GM19372 (cell line): ENCODE data around the gene C9orf85.
"Not testable (repeated sequence)": the region's sequence is repeated elsewhere in the genome, so short reads cannot be mapped to it uniquely, and the experiment has no call there.

Source experiments
- ATAC-seq: cut with Tn5 transposase; IDR thresholded peaks from one replicate; pipeline ENCODE4 v1.9.1; 2021; ENCODE audit warnings: mild to moderate bottlenecking, low read depth, moderate library complexity; ENCODE audit not compliant: unreplicated experiment

Gene C9orf85

DNA sequence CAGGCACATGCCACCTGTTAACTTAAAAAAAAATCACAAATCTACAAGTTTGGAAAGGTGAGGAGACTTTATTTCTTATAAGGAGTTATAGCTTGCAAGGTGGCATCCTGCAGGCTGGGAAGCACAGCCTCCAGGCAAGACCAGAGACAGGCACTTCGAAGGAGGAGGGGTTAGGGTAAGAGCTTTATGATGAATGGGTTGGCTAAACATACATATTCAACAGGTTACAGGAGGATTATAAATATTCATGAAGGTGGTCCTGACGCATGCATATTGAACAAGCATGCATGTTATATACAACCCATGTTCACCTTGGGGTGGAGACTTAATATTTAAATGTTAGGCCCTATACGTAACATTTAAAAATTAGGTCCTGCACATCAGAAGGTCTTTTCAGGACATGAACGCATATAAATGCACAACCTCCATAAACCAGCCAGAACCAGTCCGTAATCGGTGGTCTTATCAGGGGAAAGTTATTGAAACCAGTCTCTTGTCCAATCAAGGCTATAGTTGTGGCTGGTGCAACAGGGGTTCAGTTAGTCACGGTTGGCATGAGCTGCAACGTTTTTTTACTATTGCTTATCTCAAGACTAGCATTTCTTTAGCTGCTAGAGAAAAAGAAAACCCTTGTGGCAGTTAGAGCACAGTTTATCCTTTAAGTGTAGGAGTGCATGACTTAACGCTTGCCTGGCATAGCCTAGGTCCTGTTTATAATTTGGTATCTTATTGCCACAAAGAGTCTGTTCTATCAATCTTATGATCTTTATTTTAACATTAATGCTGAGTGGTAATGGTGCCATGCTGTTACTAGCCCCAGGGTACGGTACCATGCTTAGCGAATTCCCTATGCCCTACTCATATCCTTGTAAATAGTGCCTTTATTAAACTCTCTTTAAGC lies 76.3 kb downstream of the C9orf85 start:
- no peak for ATAC-seq

DNA sequence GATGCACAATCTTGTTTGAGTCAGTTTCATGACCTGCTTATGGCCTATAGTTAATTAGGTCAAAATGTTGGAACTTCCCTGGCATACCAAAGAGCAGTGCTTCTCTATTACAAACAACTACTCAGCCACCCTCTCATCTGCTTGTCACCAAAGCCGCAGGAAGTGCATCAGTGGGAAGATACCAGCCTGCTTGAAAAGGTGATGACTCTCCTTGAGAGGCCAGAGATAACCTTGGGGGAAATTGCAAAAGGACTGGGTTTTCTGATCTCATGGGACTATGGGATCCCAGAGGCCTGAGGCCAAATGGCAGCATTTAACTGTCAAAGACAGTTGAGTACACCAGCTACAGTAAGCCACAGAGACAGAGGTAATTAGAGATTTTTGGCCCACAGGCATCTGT lies 79.0 kb downstream of the C9orf85 start:
- ATAC-seq, result no peak

DNA sequence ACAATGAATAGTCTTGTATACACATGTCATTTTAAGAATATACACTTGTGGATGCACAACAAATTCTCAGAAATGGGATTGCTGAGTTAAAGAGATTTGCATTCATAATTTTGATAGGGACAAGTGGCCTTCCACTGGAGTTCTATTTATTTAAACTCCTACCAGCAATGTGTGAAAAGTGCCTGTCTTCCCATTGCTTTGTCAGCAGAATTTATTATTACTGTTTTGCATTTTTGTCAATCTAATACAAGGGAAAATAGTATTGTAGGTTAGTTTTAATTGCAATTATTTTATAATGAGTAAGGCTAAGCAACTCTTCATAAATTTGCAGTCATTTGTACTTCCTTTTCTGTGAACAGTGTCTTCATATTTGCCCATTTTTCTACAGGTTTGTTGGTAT lies 94.0 kb downstream of the C9orf85 start:
- ATAC-seq, result no peak

DNA sequence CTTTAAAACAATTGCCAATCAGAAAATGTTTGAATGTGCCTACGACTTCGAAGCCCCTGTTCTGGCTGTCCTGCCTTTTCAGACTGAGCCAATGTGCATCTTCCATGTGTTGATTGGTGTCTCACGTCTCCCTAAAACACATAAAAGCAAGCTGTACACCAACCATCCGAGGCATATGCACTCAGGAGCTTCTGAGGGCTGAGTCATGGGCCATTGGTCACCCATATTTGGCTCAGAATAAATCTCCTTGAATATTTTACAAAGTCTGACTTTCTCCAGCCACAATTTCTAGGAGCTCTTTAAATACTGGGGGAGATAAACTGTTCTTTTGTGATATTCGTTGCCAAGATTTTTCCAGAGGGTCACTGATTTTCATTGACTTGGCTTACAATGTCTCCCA lies 95.1 kb downstream of the C9orf85 start:
- no peak for ATAC-seq

DNA sequence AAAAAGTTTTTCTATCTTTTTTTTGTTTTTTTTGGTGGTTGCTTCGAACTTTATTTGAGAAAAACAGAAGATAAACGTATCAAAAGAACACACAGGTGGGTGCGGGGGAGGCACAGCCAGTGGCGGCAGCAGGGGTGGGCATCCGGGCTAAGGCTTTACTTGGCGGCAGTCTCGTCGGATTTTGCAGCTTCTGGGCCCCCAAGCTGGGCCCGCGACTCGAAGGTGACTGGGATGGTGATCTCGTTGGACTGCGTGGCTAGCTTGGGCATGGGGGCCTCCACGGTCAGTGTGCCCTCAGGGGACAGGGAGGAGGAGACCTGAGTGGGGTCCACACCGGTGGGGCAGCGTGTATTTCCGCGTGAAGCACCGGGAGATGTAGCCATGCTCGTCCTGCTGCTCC lies 96.3 kb downstream of the C9orf85 start:
- ATAC-seq, result not testable (repeated sequence)

DNA sequence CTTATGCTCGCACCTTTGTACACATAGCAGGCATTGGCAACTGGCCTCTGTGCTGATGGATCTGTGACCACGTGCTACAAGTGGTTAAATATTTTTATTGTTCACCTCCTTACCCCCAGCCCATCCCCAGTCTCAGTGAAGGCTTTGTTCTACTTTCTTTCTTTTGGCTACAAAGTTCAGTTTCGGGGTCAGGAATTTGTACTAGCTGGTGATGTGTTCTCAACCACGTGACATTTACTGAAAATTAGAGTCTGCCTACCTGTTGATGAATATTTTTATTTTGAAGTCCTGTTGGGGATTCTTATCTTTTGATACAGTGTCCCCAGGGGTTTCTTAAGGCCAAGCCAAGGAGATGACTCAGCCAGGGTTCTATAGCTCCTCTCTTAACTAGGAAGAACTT lies 101.2 kb downstream of the C9orf85 start:
- ATAC-seq, result no peak

DNA sequence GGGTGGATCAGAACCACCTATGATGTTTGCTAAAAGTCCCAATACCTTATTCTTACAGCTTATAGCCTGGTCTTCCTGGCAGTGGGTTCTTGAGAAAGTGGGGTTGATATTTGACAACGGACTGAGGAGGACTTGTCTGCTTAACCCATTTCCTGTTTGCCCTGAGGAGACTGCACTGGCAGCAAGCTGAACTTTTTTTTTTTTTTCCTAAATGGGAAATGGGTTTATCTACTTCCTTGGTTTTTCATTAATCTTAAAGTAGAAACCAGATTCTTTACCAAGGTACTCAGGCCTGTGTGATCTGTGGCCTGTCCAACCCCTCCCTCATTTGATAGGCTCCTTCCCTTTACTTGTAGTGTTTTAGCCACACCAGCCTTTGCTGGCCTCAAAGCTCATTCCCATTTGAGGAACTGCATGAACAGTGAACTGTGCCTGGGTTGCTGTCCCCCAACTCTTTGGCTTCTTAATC lies 101.9 kb downstream of the C9orf85 start:
- ATAC-seq, result no peak

DNA sequence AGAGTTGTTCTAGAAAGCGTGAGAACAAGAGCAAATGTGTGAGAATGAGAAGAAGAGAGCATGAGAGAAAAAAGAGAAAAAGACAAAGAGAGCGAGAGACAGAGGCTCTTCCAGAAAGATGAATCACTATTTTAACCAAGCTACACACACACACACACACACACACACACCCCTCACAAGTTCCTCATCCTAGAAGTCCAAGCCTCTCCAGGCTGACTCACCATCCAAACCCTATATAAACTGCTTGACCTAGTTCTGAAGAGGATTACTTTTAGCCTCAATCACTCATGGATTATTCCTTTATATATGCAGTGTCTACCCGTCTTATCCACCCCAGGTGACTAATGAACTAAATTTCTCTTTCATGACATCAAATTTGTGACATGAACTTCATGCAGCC lies 111.4 kb downstream of the C9orf85 start:
- no peak for ATAC-seq
